ENCODE measurements around the gene LRRC3.

LRRC3 gene

DNA sequence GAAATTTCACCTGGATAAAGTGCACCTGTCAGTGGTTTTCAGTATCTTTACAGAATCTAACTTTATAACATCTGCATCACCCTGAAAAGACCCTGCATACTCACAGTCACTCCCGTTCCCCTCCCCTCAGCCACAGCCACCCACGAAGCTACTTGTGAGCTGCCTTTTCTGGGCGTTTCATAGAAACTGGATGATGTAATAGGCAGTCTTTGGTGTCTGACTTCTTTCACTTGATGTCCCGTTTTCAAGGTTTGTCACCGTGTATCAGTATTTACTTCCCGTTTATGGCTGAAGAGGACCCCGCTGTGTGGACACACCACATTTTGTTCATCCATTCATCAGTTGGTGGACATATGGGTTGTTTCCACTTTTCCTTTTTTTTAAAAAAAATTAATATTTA, 47.8 kb upstream of the LRRC3 start:
- Histone ChIP-seq H3K9me2 (ENCODE audit: low read depth, low read length) (no peaks in the 10 kb centered on the region), H3K4me3 (ENCODE audit: low read depth, low read length, poor library complexity, severe bottlenecking) (no peak overlapping the region), H4K20me1 (ENCODE audit: insufficient read depth, low read length) (no peaks in the 10 kb centered on the region), H3K36me3 (ENCODE audit: insufficient read depth, low read length) (no peaks in the 10 kb centered on the region), H3K79me2 (ENCODE audit: insufficient read depth, low read length) (no peaks in the 10 kb centered on the region), H3K9ac (ENCODE audit: low read length) (no peak overlapping the region), H3F3A (ENCODE audit: insufficient read depth, low read length) (no peaks in the 10 kb centered on the region; the same call in 1 of the 2 replicates), H3K4me2 (ENCODE audit: low read length) (no peak overlapping the region), H3K9me3 (ENCODE audit: low read length) (no peaks in the 10 kb centered on the region), H3K4me1 (ENCODE audit: insufficient read depth, low read length, severe bottlenecking) (no peaks in the 10 kb centered on the region), H2AFZ (ENCODE audit: low read length) (no peak overlapping the region), H3K27me3 (ENCODE audit: insufficient read depth, low read length) (no peaks in the 10 kb centered on the region), H3K27ac (ENCODE audit: low read depth, low read length, poor library complexity, severe bottlenecking) (no peak overlapping the region)
- no peak for TF ChIP-seq EZH2 (IDR thresholded peaks at IDR 0.05; ENCODE audit: borderline replicate concordance, low read length)
- TF ChIP-seq, protein P1, sequence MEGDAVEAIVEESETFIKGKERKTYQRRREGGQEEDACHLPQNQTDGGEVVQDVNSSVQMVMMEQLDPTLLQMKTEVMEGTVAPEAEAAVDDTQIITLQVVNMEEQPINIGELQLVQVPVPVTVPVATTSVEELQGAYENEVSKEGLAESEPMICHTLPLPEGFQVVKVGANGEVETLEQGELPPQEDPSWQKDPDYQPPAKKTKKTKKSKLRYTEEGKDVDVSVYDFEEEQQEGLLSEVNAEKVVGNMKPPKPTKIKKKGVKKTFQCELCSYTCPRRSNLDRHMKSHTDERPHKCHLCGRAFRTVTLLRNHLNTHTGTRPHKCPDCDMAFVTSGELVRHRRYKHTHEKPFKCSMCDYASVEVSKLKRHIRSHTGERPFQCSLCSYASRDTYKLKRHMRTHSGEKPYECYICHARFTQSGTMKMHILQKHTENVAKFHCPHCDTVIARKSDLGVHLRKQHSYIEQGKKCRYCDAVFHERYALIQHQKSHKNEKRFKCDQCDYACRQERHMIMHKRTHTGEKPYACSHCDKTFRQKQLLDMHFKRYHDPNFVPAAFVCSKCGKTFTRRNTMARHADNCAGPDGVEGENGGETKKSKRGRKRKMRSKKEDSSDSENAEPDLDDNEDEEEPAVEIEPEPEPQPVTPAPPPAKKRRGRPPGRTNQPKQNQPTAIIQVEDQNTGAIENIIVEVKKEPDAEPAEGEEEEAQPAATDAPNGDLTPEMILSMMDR (IDR thresholded peaks at IDR 0.05; ENCODE audit: low read length), result no peak

DNA sequence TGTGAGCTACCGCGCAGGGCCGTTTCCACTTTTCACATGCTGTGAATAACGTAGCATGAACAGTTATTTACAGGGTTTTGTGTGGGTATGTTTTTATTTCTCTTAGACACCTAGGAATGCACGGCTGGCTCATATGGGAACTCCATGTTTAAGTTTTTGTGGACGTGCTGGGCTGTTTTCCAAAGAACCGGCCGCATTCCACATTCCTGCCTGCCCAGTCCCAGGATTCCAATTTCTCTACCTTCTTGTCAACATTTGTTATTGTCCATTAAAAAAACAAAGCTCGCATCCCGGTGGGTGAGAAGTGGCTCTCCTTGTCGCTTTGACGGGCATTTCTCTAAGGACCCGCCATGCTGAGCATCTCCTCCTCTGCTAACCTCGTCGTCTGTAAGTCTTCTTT, 47.1 kb upstream of the LRRC3 start:
- no peak for TF ChIP-seq EZH2 (IDR thresholded peaks at IDR 0.05; ENCODE audit: borderline replicate concordance, low read length)
- TF ChIP-seq, protein P1 (IDR thresholded peaks at IDR 0.05; ENCODE audit: low read length), result no peak
- Histone ChIP-seq H3K36me3 (ENCODE audit: insufficient read depth, low read length) (no peaks in the 10 kb centered on the region), H3K9me3 (ENCODE audit: low read length) (no peaks in the 10 kb centered on the region), H3F3A (ENCODE audit: insufficient read depth, low read length) (no peaks in the 10 kb centered on the region; the same call in 1 of the 2 replicates), H3K4me2 (ENCODE audit: low read length) (no peak overlapping the region), H3K9ac (ENCODE audit: low read length) (no peak overlapping the region), H2AFZ (ENCODE audit: low read length) (no peak overlapping the region), H3K27me3 (ENCODE audit: insufficient read depth, low read length) (no peaks in the 10 kb centered on the region), H3K79me2 (ENCODE audit: insufficient read depth, low read length) (no peaks in the 10 kb centered on the region), H3K9me2 (ENCODE audit: low read depth, low read length) (no peaks in the 10 kb centered on the region), H3K27ac (ENCODE audit: low read depth, low read length, poor library complexity, severe bottlenecking) (no peak overlapping the region), H3K4me3 (ENCODE audit: low read depth, low read length, poor library complexity, severe bottlenecking) (no peak overlapping the region), H4K20me1 (ENCODE audit: insufficient read depth, low read length) (no peaks in the 10 kb centered on the region), H3K4me1 (ENCODE audit: insufficient read depth, low read length, severe bottlenecking) (no peaks in the 10 kb centered on the region)

DNA sequence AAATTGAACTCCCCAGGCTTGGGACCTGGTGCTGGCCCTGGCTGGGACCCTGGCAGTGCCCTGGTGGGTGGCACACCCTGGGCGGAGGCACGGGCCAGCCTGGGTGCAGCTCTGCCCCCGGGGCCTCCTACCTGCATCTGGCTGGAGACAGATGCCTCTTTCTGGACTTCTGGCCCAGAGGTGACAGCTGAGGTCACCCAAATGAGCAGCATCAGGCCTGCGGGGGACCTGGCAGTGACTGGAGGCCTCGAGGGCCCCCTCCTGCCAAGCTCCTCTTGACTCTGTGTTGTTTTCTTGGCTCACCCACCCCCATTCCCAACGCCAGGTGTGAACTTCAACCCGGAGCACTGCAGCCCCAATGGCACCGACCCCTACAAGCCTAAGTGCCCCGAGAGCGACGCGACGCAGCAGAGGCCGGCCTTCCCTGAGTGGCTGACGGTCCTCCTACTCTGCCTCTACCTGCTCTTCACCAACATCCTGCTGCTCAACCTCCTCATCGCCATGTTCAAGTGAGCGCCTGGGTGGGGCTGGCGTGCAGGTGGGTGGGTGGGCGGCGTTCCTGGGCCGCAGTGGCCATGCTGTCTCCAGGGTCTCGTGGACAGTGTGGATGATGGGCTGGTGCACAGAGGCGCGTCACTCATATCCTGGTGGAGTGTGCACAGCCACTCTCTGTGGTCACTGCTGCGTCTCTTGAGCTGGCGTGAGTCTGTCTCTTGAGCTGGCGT, 41.6 kb upstream of the LRRC3 start:
- Histone ChIP-seq H3K36me3 (ENCODE audit: insufficient read depth, low read length) (no peaks in the 10 kb centered on the region), H3K9me3 (ENCODE audit: low read length) (no peaks in the 10 kb centered on the region)

More for the DNA sequence above, 41.6 kb upstream of the LRRC3 start:
- H3K27ac ChIP-seq (ENCODE audit: low read depth, low read length, poor library complexity, severe bottlenecking), result no peak overlapping the region
- H3K9me2 ChIP-seq (ENCODE audit: low read depth, low read length), result no peaks in the 10 kb centered on the region
- no peak overlapping the region for H2AFZ ChIP-seq (ENCODE audit: low read length)
- no peaks in the 10 kb centered on the region for H3K79me2 ChIP-seq (ENCODE audit: insufficient read depth, low read length)
- no peaks in the 10 kb centered on the region for H3K27me3 ChIP-seq (ENCODE audit: insufficient read depth, low read length)
- H3K4me3 ChIP-seq (ENCODE audit: low read depth, low read length, poor library complexity, severe bottlenecking), result no peak overlapping the region
- H4K20me1 ChIP-seq (ENCODE audit: insufficient read depth, low read length), result no peaks in the 10 kb centered on the region
- no peak overlapping the region for H3K9ac ChIP-seq (ENCODE audit: low read length)
- H3K4me1 ChIP-seq (ENCODE audit: insufficient read depth, low read length, severe bottlenecking), result no peaks in the 10 kb centered on the region
- TF ChIP-seq, protein P1 (IDR thresholded peaks at IDR 0.05; ENCODE audit: low read length), result no peak
- no peak for TF ChIP-seq EZH2 (IDR thresholded peaks at IDR 0.05; ENCODE audit: borderline replicate concordance, low read length)
- no peak overlapping the region for H3K4me2 ChIP-seq (ENCODE audit: low read length)
- H3F3A ChIP-seq (ENCODE audit: insufficient read depth, low read length), result no peaks in the 10 kb centered on the region
